Measurements from ENCODE around the gene TMEM220.

TMEM220 gene

GRCh38 chr17:10729334-10730193, at the start of gene TMEM220:
TSS of gene TMEM220 (minus strand) at chr17:10730023. CDS start at chr17:10729851, 172 bp downstream.
- intact Hi-C loops (cut with DNase I), result loop anchor here (10.0 kb wide), 1 partner anchor 415 kb away; no protein-coding TSS in a partner anchor
- peak; percentile 33 to 93 (median 60) for DNase-seq

- no peak for DNase-seq
- intact Hi-C loops (cut with DNase I), result no loop called here
Measured at GRCh38 chr17:10779609-10780008, 49.8 kb upstream of the TMEM220 start.

GRCh38 chr17:10777890-10778289, 48.1 kb upstream of the TMEM220 start:
- DNase-seq, result no peak
- intact Hi-C loops (cut with DNase I), result no loop called here

- DNase-seq, result no peak
- intact Hi-C loops (cut with DNase I), result no loop called here
Measured at GRCh38 chr17:10777131-10777807, 47.4 kb upstream of the TMEM220 start.

- no peak for DNase-seq
- intact Hi-C loops (cut with DNase I), result no loop called here
Measured at GRCh38 chr17:10776381-10776780, 46.6 kb upstream of the TMEM220 start.

- DNase-seq, result no peak
- intact Hi-C loops (cut with DNase I), result no loop called here
Measured at GRCh38 chr17:10775740-10776356, 46.0 kb upstream of the TMEM220 start.

- intact Hi-C loops (cut with DNase I), result no loop called here
- no peak for DNase-seq
Measured at GRCh38 chr17:10775058-10775457, 45.2 kb upstream of the TMEM220 start.

- DNase-seq, result no peak
- intact Hi-C loops (cut with DNase I), result no loop called here
Measured at GRCh38 chr17:10773391-10773790, 43.6 kb upstream of the TMEM220 start.

GRCh38 chr17:10772425-10773380, 42.9 kb upstream of the TMEM220 start:
- no peak for DNase-seq
- intact Hi-C loops (cut with DNase I), result no loop called here

- intact Hi-C loops (cut with DNase I), result no loop called here
- no peak for DNase-seq
Measured at GRCh38 chr17:10771148-10771547, 41.3 kb upstream of the TMEM220 start.

GRCh38 chr17:10769840-10770239, 40.0 kb upstream of the TMEM220 start:
- intact Hi-C loops (cut with DNase I), result no loop called here

GRCh38 chr17:10768750-10769251, 39.0 kb upstream of the TMEM220 start:
- peak in 1 of 10 donors; percentile 83 for DNase-seq
- intact Hi-C loops (cut with DNase I), result no loop called here

More at GRCh38 chr17:10769840-10770239, 40.0 kb upstream of the TMEM220 start:
- DNase-seq, result no peak

GRCh38 chr17:10767232-10767631, 37.4 kb upstream of the TMEM220 start:
- peak in 1 of 10 donors; percentile 34 for DNase-seq
- intact Hi-C loops (cut with DNase I), result no loop called here

- peak in 1 of 10 donors; percentile 42 for DNase-seq
- intact Hi-C loops (cut with DNase I), result no loop called here
Measured at GRCh38 chr17:10762037-10762436, 32.2 kb upstream of the TMEM220 start.

- no peak for DNase-seq
- intact Hi-C loops (cut with DNase I), result no loop called here
Measured at GRCh38 chr17:10761281-10761680, 31.5 kb upstream of the TMEM220 start.

- no peak for DNase-seq
- intact Hi-C loops (cut with DNase I), result no loop called here
Measured at GRCh38 chr17:10758062-10758461, 28.2 kb upstream of the TMEM220 start.

- DNase-seq, result peak in 1 of 10 donors; percentile 40
Measured at GRCh38 chr17:10757647-10758046, 27.8 kb upstream of the TMEM220 start.

GRCh38 chr17:10757067-10757466, 27.2 kb upstream of the TMEM220 start:
- DNase-seq, result peak in 1 of 10 donors; percentile 55
- intact Hi-C loops (cut with DNase I), result no loop called here

More at GRCh38 chr17:10757647-10758046, 27.8 kb upstream of the TMEM220 start:
- intact Hi-C loops (cut with DNase I), result no loop called here

- intact Hi-C loops (cut with DNase I), result no loop called here
- DNase-seq, result no peak
Measured at GRCh38 chr17:10756619-10757018, 26.8 kb upstream of the TMEM220 start.

- peak in 1 of 10 donors; percentile 30 for DNase-seq
- intact Hi-C loops (cut with DNase I), result no loop called here
Measured at GRCh38 chr17:10756185-10756584, 26.4 kb upstream of the TMEM220 start.

All from posterior cingulate gyrus (tissue), 11 donors.